ENCODE results near the gene MYH6.
"Not testable (repeated sequence)": the region's sequence is repeated elsewhere in the genome, so short reads cannot be mapped to it uniquely, and the experiment has no call there.

The MYH6 gene

DNA sequence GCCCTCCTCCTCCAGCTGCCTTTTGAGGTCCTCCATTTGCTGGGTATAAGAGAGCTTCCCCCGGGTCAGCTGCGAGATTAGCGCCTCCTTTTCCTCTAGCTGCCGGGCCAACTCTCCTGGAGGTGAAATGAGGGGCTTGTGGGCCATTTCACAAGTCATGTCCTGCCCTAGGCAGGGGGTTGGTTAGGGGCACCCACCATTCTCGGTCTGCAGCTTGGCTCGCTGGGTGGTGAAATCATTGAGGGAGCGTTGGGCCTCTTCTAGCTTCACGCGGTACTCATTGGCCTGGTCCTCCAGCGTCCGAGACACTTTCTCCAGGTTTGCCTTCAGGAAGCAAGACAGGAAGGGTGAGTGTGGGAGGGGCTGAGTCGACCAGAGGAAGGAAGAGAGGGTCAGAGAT lies 18.7 kb downstream of the MYH6 start:
- no peak for DNase-seq

DNA sequence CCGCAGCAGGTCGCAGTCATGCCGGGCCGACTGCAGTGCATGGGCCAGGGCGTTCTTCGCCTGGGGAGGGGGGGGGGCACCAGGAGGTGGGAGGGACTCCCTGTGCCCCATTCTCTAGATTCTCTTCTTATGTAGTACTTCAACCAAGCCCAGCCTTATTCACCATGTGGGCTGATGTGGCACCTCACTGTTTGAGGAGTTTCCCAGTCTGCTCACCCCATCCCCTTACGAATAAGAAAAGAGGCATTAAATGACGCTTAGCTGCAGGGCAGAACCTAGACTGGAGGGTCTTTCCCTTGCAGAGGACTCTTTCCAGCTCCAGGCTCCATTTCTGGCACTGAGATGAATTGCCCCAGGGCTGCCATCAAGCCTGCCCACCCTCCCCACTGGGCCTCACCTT lies 19.1 kb downstream of the MYH6 start:
- DNase-seq, result no peak

DNA sequence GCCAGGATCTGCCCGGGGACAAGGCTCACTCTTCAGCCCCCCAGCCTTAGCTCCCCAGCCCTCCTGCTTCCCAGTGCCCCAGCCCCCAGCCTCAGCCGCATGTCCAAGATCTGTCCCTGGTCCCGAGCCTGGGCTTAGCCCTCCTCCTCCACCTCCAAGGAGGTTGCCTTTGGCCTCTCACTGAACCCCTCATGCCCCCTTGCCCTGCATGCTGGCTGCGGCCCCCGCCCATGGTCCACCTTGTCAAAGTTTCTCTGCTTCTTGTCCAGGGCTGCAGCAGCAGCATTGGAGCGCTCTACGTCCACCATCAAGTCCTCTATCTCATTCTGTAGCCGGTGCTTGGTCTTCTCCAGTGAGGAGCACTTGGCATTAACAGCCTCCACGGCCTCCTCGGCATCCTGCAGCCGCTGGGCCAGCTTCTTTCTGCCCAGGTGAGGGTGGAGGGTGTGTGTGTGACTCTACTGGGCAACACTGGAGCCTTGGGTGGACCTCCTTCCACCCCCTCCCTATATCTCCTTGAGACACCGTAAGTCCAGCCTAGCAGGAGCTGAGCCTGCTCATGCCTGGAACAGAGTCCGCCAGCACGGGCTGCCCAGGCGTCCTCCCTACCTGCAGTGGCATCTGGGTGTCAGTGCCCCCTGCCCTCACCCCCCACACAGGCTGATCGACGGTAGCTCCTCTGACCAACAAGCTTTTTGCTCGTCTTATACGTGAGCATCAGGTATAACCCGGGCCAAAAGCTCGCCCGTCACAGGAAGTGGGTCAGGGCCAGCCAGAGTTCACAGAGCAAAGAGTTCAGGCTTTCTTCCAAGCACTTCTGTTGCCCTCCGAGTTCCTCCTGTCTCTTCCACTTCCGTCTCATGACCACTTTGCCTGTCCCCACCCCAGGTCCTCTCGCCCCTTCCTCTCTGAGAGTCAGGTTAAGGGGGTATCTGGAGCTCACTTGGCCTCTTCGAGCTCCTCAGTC lies 19.9 kb downstream of the MYH6 start:
- no peak for DNase-seq

DNA sequence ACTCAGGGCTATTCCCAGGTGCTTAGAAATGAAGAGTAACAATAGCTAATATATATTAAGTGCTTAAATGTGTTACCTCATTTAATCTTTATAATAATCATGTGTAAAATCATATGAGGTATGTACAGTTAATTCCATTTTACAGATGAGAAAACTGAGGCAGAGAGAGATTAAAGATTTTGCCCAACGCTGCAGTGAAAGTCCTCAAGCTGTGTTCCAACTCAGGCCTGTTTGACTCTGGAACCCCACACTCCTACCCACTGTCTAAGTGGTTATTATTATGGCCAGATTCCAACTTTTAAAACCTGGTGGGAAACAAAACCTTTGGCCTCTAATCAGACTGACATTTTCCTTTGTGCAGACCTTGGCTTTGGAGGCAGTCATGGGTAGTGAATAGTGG lies 21.1 kb downstream of the MYH6 start:
- no peak for DNase-seq

DNA sequence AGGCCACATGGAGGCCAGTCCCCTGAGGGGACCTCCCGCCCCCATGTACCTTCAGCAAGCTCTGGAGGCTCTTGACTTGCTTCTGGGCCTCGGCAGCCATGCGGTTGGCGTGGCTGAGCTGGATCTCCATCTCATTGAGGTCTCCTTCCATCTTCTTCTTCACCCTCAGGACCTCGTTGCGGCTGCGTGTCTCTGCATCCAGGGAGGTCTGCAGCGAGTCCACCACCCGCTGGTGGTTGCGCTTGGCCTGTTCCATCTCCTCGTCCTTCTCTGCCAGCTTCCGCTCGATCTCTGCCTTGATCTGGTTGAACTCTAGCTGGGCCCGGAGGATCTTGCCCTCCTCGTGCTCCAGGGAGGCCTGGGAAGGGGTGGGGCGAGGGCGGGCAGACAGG lies 21.8 kb downstream of the MYH6 start:
- DNase-seq, result not testable (repeated sequence)

DNA sequence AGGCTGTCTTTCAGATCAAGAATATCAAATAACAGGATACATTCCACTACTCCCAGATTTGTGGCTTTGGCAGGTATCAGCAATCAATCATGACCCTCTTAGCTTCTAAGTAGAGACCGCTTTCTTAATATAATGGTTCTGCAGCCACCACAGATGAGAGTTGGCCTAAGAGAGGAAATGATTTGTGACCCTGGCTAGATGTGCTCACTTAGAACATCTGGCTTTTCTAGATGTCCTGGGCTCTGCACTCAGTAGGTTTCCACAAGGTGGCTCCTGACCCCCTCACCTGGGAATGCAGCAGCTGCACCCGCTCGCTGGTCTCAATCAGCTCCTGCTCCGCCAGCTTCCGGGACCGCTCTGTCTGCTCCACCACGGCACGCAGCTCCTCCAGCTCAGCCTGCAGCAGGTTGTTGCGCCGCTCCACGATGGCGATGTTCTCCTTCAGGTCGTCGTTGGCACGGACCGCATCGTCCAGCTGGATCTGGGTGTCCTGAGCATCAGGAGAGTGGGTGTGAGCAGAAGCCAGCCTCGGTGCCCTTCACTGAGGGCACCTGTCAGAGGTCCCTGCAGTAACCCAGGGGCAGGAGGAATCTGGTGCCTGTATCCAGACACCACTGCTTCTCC lies 22.3 kb downstream of the MYH6 start:
- DNase-seq, result no peak

DNA sequence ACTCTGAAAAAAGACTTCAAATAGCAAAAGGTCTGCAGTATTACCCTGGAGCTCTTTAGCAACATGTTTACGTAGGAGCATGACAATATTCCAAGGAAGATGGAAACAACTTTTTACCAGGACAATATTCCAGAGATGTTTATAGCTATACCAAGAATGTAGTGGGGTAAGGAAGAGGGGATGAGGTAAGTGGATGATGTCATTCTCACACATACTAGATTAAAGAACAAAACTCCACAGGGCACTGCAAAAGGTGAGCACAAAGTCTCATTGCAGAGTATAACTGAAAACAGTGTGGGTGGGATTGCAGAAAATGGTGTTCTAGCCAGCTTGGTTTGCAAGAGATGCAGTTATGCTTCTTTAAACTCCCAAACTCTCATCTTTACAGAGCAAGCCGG lies 22.8 kb downstream of the MYH6 start:
- DNase-seq, result no peak

DNA sequence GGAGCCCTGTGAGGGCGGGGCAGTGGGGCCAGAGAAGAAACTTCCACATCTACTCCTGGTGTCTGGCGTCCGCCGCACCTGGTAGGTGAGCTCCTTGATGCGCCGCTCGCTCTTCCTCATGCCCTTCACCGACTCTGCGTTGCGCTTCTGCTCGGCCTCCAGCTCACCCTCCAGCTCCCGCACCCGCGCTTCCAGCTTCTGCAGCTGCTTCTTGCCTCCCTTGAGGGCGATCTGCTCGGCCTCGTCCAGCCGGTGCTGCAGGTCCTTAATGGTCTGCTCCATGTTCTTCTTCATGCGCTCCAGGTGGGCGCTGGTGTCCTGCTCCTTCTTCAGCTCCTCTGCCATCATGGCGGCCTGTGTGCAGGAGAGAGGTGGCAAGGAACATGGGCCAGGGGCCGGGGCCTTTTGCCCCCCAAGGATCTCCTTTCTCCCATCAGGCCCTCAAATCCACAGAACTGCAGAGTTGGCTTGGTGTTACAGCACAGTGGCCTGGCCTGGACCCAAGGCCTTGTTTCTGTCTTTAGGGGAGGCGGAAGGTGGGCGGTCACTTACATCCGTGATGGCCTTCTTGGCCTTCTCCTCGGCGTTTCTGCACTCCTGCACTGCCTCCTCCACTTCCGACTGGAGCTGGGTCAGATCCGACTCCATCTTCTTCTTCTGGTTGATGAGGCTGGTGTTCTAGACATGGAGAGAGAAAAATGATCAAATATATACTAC lies 23.6 kb downstream of the MYH6 start:
- DNase-seq, result no peak

DNA sequence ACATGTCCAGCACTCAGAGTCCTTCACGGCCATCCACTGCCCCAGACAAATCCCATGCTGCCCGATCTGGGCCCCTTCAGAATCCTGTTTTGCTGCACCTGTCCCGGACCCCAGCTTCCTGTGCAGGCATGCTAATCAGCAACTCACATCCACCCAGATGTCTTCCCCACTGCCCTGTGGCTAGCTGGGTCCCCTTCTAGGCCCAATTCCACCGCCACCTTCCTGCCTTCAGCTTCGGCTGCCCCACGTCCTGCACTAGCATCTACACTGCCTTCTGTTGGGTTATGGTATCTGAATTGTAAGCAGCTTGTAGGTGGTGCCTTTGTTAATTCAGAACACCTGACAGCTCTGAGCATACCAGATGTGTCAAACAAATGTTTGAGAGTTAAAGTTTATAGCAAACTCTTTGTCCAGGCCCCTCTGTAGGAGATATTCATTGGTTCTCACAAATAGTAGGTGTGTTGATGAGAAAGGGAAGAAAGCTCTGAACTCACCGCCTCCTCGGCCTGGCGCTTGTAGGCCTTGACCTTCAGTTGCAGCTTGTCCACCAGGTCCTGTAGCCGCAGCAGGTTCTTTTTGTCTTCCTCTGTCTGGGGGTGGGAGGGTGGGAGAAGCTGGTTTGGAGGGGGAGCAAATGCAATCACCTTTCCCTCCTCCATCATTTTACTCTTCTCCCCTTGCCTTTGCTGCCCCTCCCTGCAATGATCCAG lies 25.2 kb downstream of the MYH6 start:
- DNase-seq, result no peak

DNA sequence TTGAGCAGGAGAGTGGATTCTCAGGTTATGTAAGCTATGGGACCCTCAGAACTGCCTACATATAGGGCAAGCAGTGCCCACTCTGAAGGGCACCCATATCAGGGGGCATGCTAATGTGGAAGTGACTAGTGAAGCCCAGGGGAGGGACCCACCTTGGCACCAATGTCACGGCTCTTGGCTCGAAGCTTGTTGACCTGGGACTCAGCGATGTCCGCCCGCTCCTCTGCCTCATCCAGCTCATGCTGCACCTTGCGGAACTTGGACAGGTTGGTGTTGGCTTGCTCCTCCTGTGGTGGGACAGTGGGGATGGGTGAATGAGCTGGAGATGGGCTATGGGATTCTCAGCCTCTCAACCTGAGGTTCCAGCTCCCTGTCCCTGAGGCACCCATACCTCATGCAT lies 25.8 kb downstream of the MYH6 start:
- no peak for DNase-seq

DNA sequence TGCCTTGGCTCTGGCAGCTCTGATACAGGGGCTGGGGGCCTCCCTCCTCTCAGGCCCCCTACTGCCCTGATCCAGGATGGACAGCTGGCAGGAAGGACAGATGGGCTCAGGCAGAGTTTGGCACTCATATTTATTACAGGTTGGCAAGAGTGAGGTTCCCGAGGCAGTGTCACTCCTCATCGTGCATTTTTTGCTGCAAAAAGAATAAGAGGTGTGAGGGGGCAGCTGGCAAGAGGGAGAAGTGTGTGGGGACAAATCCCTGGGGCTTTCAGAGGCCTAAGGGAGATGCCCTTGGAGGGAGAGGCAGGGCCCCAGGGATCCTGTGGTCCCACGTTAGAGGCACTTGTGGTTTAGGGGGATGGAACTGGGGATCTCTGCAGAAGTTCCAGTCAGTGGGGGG lies 26.2 kb downstream of the MYH6 start:
- DNase-seq, result no peak

DNA sequence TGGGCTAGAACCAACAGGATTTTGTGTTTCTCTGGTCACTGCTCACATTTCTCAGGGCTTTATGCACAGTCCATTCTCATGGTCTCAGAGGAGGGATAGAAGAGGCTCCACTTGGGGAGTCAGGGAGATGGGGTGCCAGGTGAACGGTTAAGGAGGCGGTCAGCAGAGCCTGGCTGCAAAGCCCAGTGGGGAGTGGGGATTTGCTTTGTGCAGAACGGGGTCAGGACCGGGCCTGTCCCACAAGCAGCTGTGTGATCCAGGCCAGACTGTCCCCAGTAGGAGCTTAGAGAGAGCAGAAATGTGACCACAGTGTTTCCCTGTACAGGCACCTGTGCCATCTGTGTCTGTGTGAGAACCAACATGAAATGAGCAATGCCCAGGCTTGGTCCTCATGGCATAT lies 27.1 kb downstream of the MYH6 start:
- DNase-seq, result no peak

DNA sequence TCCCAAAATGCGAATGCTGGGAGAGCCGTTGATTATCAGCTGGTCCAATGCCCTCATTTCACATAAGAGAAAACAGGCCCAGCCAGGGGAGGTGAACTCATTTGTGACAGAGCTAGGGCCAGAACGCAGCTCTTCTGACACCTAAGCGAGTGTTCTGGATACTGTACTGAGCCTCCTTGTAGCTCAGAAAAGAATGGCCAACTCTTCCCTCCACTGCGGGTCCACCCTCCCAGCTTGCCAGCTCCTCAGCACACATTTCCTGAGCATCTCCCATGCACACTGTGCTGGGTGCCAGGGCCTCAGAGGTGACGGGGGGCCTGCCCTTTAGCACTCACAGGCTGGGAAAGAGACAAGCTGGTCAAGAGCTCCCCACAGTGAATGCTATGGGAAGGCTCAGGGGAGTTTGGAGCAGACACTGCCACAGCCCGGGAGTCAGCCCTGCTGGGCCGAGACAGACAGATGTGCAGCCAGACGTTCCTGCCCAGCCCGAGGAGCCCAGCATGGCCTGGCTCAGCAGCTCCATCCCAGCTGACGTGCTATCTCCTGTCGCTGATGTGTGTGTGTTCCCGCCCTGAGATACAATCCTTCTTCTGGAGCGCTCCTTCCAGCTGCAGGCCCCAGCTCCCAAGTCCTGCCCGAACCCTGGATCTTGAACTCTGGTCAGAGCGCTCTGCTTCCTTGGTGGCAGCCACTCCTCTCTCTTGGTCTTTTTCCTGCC lies 27.7 kb downstream of the MYH6 start:
- DNase-seq, result no peak

DNA sequence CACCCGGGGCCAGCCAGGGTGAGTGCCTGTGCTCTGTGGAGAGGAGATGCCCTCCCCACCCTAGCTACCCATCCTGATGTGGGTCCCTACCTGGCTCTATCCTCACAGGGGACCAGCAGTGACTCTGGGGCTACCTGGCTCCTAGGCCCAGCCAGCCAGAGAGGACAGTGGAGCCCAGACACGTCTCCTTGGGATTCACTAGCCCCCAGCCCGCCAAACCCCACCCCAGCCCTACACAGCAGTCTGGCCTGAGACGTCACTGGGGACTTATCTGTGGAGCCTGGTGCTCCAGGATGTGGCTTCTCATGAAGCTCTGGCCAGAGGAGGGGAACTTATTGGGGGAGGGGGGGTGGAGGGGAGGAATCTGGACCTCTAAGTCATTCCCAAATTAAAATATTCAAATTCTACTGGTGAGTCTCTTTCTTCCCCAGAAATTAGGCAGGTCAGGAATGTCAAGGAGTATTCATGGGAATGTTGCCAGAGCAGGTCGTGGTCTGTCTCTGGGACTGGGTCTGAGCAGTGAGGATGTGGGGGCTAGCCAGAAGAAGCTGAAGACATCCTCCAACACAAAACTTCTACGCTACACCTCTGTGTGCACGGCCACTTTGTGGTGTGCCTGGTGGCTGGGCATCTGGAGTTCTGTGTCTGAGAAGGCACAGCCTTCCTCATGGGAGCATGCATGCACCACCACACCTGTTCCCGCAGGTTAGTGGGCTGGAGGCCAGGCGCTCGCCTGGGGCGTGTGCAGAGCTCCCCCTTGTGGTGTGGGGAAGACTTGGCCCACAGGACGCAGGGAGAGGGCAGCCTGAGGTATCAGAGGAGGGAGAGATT lies 28.5 kb downstream of the MYH6 start:
- DNase-seq, result peak in 1 of 2 experiments; percentile 10

DNA sequence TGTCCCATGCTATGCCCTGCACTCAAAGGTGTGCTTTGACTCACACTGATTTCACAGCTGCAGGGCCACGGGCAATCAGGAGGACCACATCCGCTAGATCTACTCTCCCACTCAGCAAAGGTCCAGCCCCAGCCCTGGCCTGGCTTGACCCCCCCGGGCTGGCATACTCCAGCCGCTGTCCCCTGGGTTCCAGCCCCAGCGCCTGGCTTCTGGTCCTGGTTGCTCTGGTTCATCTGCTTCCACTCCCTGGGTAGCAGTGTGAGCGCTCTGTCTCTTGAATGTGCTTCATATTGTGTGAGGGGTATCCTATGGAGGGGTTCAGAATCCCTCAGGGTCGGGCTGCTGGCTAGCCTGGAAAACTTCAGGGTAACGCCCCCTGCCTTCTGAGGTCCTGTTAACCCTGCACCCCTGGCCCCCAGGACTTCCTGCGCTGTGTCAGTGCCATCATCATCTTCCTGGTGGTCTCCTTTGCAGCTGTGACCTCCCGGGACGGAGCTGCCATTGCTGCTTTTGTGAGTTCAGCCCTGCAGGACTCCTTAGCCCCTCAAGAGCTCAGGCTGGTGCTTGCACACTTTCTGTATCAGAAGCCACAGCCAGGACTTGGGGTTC lies 29.4 kb downstream of the MYH6 start:
- no peak for DNase-seq

DNA sequence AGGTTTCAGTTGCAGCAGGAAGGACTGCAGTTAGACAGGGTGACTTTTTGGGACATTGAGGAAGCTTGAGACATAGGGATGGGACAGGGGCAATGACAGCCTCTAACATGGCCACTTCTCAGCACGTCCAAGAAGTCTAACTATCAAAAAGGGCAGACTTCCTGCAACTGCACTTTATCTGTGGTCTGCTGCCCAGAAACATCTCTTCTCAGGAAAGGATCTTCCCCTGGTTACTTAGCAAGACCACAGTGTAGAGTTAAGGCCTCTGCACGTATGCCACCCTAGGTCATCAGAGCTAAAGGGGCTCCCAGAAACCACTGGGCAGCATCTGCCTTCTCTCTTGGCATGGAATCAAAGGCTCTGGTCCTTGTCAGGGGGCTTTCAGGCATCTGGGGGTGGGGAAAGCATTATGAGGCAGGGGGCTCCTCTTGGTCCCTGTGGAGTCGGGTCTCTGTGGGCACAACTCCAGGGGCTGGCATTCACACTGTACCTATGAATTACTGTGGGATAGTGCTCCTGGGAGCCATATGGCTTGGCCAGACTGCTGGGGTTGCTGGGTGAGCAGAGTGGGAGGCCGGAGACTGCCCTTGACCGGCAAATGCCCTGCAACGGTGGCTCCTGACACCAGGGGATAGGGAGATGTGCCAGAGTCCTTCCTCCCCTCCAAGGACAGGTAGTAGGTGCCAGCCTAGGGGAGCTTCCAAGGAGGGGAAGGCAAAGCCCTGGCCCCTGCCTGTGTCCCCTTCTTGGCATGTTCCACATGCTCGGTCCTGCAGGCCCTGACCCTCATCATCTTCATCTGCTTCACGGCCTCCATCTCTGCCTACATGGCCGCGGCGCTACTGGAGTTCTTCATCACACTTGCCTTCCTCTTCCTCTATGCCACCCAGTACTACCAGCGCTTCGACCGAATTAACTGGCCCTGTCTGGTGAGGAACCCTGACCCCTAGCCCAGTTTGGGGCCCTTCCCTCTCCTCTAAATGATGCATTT lies 30.2 kb downstream of the MYH6 start:
- DNase-seq, result no peak

DNA sequence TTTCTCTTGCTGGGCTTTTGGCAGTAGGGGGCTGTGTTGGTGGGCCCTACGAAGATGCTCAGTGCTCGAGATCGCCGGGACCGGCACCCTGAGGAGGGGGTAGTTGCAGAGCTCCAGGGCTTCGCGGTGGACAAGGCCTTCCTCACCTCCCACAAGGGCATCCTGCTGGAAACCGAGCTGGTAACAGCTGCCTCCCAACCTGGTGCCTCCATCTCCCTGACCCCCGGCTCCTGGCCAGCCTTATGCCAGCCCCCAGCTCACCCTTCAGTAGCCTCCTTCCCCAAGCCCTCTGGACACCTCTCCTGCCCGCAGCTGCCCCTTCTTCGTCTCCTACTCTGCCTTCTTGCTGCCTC lies 30.9 kb downstream of the MYH6 start:
- DNase-seq, result no peak

DNA sequence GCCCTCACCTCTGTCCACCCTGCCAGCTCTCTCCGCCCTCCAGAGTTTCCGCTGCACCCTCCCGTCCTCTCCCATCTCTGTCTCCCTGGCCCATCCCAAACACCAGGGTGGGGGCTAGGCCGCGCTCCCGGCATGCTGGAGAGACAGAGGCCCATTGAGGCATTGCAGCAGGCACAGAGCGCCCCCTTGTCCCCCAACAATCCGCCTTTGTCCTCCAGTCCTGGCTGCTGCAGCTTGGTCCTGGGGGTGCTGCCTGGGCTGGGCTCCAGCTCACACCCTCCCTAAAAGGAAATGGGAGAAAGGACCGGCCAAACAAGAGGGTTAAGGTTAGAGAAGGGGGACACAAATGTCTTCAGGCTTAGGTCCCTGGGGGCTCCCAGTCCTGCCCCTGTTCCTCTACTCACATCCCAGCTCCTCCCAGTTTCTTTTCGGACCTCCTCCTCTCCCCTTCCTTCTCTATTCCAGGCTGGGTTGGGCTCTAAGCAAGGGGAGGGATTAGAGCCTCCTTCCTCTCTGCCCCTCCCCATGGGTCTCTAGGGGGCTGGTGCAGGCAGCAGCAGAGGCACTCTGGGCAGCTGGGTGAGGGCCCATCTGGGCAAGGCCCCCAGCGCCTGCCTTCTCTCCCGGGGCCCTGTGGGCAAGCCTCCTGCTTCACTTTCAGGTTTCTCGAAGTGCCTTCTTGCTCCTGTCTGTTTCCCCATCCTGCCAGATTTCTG lies 31.4 kb downstream of the MYH6 start, which contains the start of gene CMTM5:
TSS of gene CMTM5 (plus strand) at position 565 of the 716 bp plus-strand sequence. CDS start 206 bp downstream, outside the sequence.
- no peak for DNase-seq

Measured in NCI-H187 (cell line).